Panc1 (cell line): ENCODE data around the gene TCP10L. TPM values are rescaled to one million over a fixed set of nuclear protein-coding genes. Genes with fewer than 3 reads are reported as not detected.

Experiments
- ATAC-seq: fragments of 200-7000 bp; cut with Tn5 transposase; 2 replicates; pipeline ENCODE4 v1.9.1; 2020; ENCODE audit warnings: mild to moderate bottlenecking, moderate library complexity
- BruUV-seq: library from RNA; stranded (reverse); fragments of 400-500 nt; replicated peaks from 2 replicates; lab custom pipeline; 2021; lab: Mats Ljungman, UMichigan
- CTCF ChIA-PET: fragments of 300-600 bp; sonication (Branson Sonifier 250); formaldehyde crosslinking; loops from one replicate; lab custom pipeline; 2022; ENCODE audit warnings: antibody characterized with exemption; lab: Charles Lee
- POLR2A ChIA-PET: fragments of 300-600 bp; sonication (Branson Sonifier 250); formaldehyde crosslinking; loops from one replicate; lab custom pipeline; 2022; ENCODE audit warnings: antibody characterized with exemption; lab: Charles Lee
- DNase-seq: peaks from one replicate; pipeline ENCODE4 v3.0.0-alpha.2; 2010; ENCODE audit warnings: low read depth, low spot score
- H3K27ac ChIP-seq: 2 replicates; pipeline ENCODE4 v1.5.1; 2011; ENCODE audit warnings: mild to moderate bottlenecking, low read length, inconsistent platforms
- H3K27me3 ChIP-seq: fragments of 200-500 bp; sonication (Bioruptor generic); 2 replicates; pipeline ENCODE4 v1.6.0; 2014; ENCODE audit warnings: low read length, inconsistent platforms; ENCODE audit not compliant: control insufficient read depth, insufficient read depth
- H3K36me3 ChIP-seq: fragments of 200-500 bp; sonication (Bioruptor generic); 2 replicates; pipeline ENCODE4 v1.5.1; 2014; ENCODE audit warnings: inconsistent platforms, mild to moderate bottlenecking, low read length, moderate library complexity; ENCODE audit not compliant: control insufficient read depth, insufficient read depth
- H3K4me1 ChIP-seq: 2 replicates; pipeline ENCODE4 v1.5.1; 2011; ENCODE audit warnings: inconsistent platforms, mild to moderate bottlenecking, low read length, moderate library complexity; ENCODE audit not compliant: control insufficient read depth, insufficient read depth
- H3K4me3 ChIP-seq, 2 experiments: 2 replicates each; pipeline ENCODE4 v1.5.1; 2011 to 2012; ENCODE audit warnings: low read depth in 2 of 2, low read length in 2 of 2, mild to moderate bottlenecking in 2 of 2, inconsistent platforms in 1 of 2, moderate library complexity in 1 of 2
- H3K9me3 ChIP-seq: fragments of 200-500 bp; sonication (Bioruptor generic); 2 replicates; pipeline ENCODE4 v1.5.1; 2014; ENCODE audit warnings: low read depth, mild to moderate bottlenecking, inconsistent platforms, low read length, moderate library complexity; ENCODE audit not compliant: control insufficient read depth, insufficient read depth
- POLR2AphosphoS5 ChIP-seq: IDR thresholded peaks from 2 replicates; pipeline ENCODE4 v1.6.1; 2012; ENCODE audit warnings: mild to moderate bottlenecking, low read depth, low read length, moderate library complexity
- REST ChIP-seq, 2 experiments: IDR thresholded peaks; 2 replicates each; pipeline ENCODE4 v1.6.1; 2011 to 2012; ENCODE audit warnings: low read depth in 2 of 2, control low read depth in 1 of 2, low read length in 1 of 2, mild to moderate bottlenecking in 1 of 2, moderate library complexity in 1 of 2; ENCODE audit not compliant: insufficient read depth in 1 of 2
- SIN3A ChIP-seq: IDR thresholded peaks from 2 replicates; pipeline ENCODE4 v1.6.1; 2012; ENCODE audit warnings: low read depth, mild to moderate bottlenecking, low read length, moderate library complexity, borderline replicate concordance; ENCODE audit not compliant: insufficient read depth
- TCF7L2 ChIP-seq: IDR thresholded peaks from 2 replicates; pipeline ENCODE4 v1.6.1; 2011; ENCODE audit warnings: mild to moderate bottlenecking, low read depth, low read length, inconsistent platforms
- in situ Hi-C: cut with HindIII; loops from 2 replicates; pipeline ENCODE4 v1.10.0; 2016; ENCODE audit warnings: low sequenced_read_pairs, low pct_unique_long_range_greater_than_20kb
- intact Hi-C: fragments of 100-400 bp; cut with micrococcal nuclease; formaldehyde crosslinking; loops from one replicate; pipeline ENCODE4 v1.10.0; 2022; ENCODE audit not compliant: unreplicated experiment
- total RNA-seq: library from RNA; stranded (reverse); gene quantifications from one replicate; pipeline ENCODE4 v1.2.1, GENCODE V29; 2021; ENCODE audit not compliant: unreplicated experiment
- TF ChIP-seq, protein P1 (sequence below): fragments of 450-650 bp; IDR thresholded peaks from 2 replicates; pipeline ENCODE4 v1.5.1; 2017; ENCODE audit warnings: mild to moderate bottlenecking

Gene TCP10L
- total RNA-seq, 1 experiment from 2014 or later, result 0.57 TPM

GRCh38 chr21:32587651-32588050 lies 2.3 kb upstream of the TCP10L start:
- Histone ChIP-seq H3K27me3 (no peaks in the 10 kb centered on the region), H3K27ac (no peak overlapping the region), H3K4me1 (no peaks in the 10 kb centered on the region), H3K9me3 (no peaks in the 10 kb centered on the region), H3K4me3 (no peak overlapping the region), H3K36me3 (no peaks in the 10 kb centered on the region)
- ChIA-PET CTCF (interaction anchor here (0.6 kb wide), 1 partner anchor 186 kb away, joined by 9 read pairs; no protein-coding TSS in a partner anchor), POLR2A (no interaction called here)
- intact Hi-C loops, result no loop called here
- no peak for DNase-seq
- no peak for ATAC-seq
- no TSS peak for BruUV-seq
- TF ChIP-seq REST (IDR thresholded peaks at IDR 0.05; ENCODE audit: insufficient read depth in 1 of 2, low read depth in 2 of 2, low read length in 1 of 2), result no peak
- no peak for TF ChIP-seq POLR2AphosphoS5
- TF ChIP-seq SIN3A, result no peak
- TF ChIP-seq, protein P1, sequence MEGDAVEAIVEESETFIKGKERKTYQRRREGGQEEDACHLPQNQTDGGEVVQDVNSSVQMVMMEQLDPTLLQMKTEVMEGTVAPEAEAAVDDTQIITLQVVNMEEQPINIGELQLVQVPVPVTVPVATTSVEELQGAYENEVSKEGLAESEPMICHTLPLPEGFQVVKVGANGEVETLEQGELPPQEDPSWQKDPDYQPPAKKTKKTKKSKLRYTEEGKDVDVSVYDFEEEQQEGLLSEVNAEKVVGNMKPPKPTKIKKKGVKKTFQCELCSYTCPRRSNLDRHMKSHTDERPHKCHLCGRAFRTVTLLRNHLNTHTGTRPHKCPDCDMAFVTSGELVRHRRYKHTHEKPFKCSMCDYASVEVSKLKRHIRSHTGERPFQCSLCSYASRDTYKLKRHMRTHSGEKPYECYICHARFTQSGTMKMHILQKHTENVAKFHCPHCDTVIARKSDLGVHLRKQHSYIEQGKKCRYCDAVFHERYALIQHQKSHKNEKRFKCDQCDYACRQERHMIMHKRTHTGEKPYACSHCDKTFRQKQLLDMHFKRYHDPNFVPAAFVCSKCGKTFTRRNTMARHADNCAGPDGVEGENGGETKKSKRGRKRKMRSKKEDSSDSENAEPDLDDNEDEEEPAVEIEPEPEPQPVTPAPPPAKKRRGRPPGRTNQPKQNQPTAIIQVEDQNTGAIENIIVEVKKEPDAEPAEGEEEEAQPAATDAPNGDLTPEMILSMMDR, result no peak
- in situ Hi-C loops, result no loop called here

GRCh38 chr21:32587120-32587519 lies 1.8 kb upstream of the TCP10L start:
- no TSS peak for BruUV-seq
- H3K4me1 ChIP-seq, result no peaks in the 10 kb centered on the region
- no peaks in the 10 kb centered on the region for H3K27me3 ChIP-seq
- TF ChIP-seq POLR2AphosphoS5 (no peak), SIN3A (no peak), REST (IDR thresholded peaks at IDR 0.05; ENCODE audit: insufficient read depth in 1 of 2, low read depth in 2 of 2, low read length in 1 of 2) (no peak), TCF7L2 (no peak)
- TF ChIP-seq, protein P1, result no peak
- intact Hi-C loops, result no loop called here
- ChIA-PET CTCF (no interaction called here), POLR2A (no interaction called here)
- H3K27ac ChIP-seq, result no peak overlapping the region
- in situ Hi-C loops, result no loop called here
- no peaks in the 10 kb centered on the region for H3K9me3 ChIP-seq
- no peak for DNase-seq
- H3K4me3 ChIP-seq, result no peak overlapping the region
- ATAC-seq, result no peak
- no peaks in the 10 kb centered on the region for H3K36me3 ChIP-seq
